NCI-H128 (cell line): ENCODE measurements around the gene GARNL3.

Experiments used
- DNase-seq: peaks from one replicate; lab custom pipeline; 2025; ENCODE audit not compliant: unreplicated experiment; lab: John Stamatoyannopoulos, UW

The GARNL3 gene

GRCh38 chr9:127347831-127348776 lies 83.5 kb downstream of the GARNL3 start:
- DNase-seq, result no peak

- DNase-seq, result no peak
These were observed 85.0 kb downstream of the GARNL3 start for GRCh38 chr9:127349483-127350113.

GRCh38 chr9:127351182-127352166 lies 86.9 kb downstream of the GARNL3 start:
- DNase-seq, result peak; percentile 70

DNA sequence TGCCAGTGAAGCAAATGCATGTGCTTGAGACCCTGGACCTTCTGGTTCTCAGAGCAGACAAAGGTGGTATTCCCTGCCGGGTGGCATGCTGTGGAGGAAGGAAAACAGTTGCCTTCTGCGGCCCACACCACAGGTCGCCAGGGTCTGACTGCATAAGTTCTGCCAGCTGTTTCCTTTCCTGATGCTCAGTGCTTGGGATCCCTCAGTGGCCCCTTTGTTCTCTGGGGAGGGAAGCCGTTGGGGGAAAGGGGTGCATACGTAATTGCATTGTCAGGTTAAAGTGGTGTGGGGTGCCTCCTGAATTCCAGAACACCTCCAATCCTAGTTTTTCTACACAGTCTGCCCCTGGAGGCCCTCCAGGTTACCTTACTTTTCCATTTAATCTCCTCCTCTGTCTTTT lies 89.3 kb downstream of the GARNL3 start:
- no peak for DNase-seq

DNA sequence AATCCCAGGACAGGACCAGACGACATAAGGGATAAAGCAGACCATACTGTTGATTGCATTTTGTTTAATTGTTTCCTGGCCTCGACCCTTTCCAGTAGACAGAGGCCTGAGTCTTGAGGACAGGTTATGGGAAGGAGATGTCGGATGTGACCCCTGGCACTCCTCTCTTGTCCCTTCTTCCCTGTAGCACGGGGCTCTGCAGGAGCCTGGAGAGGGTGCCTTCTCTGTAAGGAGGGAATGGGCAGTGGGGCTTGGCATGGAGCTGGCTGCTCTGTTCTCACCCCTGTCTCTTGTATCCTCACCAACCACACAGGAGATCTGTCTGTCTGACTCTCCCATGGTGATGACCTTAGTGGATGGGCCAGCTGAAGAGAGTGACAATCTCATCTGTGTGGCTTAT lies 92.3 kb downstream of the GARNL3 start:
- no peak for DNase-seq

GRCh38 chr9:127358023-127358535 lies 93.5 kb downstream of the GARNL3 start:
- no peak for DNase-seq

GRCh38 chr9:127358770-127359169 lies 94.2 kb downstream of the GARNL3 start:
- DNase-seq, result no peak

- no peak for DNase-seq
These were observed 95.7 kb downstream of the GARNL3 start for GRCh38 chr9:127360250-127360649.

- no peak for DNase-seq
These were observed 96.3 kb downstream of the GARNL3 start for GRCh38 chr9:127360829-127361228.

DNA sequence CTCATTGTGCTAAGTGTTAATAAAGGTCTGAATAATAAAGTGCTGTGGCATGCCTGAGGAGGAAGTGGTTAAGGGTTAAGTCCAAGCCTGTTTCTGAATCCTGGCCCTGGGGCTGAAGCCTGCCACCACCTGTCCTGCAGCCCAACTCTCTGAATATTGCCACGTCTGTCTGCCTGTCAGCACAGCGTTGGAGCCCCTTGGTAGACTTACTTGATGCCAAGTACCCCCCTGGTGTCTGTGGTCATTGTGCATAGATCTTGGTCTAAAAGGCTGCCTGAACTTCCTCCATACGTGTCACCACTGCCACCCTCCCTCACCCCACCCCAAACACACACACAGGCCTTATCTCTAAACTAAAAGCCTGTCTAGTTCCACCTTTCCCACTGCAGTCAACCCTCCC lies 97.0 kb downstream of the GARNL3 start:
- no peak for DNase-seq

DNA sequence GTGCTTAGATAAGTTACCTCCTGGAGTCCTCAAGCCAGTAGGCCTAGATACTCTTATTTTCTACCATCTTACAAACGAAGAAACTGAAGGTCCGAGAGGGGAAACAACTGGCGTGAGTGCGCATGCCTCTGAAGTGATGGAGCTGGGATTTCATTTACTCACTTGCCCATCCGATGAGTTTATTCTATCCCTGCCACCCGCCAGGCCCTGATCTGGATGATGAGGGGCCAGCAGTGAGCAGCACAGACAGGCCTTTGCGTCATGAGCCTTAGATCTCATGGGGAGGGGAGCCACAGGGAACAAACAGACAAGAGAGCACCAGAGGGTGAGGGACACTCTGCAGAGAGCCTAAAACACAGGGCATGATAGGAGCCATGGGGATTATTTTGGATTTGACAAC lies 98.3 kb downstream of the GARNL3 start:
- DNase-seq, result no peak

DNA sequence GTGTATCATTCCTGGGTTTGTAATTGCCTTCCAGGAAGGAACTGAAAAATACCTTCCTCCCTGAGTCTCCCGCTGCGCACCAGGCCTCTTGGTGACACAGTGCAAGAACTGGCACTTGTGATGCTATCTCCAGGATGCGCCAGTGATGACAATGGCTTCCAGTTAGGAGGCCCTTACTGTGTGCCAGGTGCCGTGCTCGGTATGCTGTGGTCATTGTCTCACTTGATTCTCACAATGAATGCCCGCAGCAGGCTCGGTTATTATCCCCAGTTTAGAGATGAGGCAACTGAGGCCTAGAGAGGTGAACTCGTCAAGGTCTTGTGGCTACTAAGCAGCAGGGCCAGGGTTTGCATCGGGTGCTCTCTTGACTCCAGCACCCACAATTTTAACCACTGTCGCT lies 100.9 kb downstream of the GARNL3 start:
- no peak for DNase-seq

- DNase-seq, result no peak
These were observed 102.0 kb downstream of the GARNL3 start for GRCh38 chr9:127366594-127366993.

DNA sequence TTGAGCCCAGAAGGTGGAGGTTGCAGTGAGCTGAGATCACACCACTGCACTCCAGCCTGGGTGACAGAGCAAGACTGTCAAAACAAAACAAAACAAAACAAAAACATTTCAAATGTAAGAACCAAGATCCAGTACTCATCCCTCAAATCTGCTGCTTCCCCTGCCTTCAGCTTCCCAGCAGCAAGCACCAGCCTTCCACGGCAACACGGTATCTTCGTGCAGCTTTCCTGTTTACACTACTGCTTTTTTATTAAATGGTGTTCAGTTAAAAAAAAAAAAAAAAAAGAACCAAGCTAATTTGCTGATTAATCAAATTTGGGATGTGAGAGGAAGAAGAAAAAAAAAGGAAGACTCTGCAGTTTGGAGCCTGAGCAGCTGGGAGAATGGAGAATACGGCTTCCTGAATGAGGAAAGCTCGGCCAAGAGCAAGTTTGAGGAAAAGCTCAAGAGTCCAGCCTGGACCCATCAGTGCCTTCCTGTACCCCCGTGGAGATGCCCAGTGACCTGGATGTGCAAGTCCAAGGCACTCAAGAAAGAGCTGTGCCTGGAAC lies 104.4 kb downstream of the GARNL3 start:
- no peak for DNase-seq

DNA sequence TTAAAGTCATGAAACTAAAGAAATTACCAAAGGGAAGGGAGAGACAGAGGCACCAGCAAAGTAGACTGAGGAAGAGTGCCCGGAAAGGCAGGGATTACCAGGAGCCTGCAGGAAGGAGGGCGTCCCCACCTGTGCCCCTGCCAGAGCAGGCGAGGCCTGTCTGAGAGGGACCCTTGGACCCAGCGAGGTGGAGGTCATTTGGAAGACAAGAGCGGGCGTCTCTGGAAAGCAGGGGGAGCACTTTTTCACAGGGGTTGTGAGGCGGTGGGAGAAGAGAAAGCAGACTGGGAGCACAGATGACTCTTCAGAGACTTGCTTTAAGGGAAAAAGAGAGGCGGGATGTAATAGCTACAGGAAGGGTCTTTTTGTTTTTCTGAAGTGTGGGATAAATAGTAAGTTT lies 104.9 kb downstream of the GARNL3 start:
- DNase-seq, result no peak

- DNase-seq, result no peak
These were observed 105.6 kb downstream of the GARNL3 start for GRCh38 chr9:127370147-127370579.

GRCh38 chr9:127370672-127371648 lies 106.4 kb downstream of the GARNL3 start:
- no peak for DNase-seq

- DNase-seq, result no peak
These were observed 115.9 kb downstream of the GARNL3 start for GRCh38 chr9:127380479-127380878.

DNA sequence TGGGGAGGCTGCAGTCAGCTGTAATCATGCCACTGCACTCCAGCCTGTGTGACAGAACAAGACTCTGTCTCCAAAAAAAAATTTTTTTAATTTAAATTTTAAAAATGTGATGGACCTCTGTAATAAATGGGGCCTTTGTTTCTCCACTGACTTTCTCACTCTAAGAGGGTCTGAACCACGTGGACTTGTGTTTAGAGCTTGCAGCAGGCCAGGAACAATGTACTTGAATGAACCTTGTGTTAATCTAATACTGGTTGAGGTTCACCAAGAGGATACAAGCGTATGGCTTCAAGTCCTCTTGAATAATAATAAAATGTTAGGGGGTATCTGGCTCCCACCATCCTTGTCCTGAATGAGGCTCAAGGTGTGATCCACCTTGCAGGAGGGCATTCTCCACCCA lies 118.0 kb downstream of the GARNL3 start:
- no peak for DNase-seq
